ENCODE data around the gene PTH2R.

PTH2R gene, protein sequence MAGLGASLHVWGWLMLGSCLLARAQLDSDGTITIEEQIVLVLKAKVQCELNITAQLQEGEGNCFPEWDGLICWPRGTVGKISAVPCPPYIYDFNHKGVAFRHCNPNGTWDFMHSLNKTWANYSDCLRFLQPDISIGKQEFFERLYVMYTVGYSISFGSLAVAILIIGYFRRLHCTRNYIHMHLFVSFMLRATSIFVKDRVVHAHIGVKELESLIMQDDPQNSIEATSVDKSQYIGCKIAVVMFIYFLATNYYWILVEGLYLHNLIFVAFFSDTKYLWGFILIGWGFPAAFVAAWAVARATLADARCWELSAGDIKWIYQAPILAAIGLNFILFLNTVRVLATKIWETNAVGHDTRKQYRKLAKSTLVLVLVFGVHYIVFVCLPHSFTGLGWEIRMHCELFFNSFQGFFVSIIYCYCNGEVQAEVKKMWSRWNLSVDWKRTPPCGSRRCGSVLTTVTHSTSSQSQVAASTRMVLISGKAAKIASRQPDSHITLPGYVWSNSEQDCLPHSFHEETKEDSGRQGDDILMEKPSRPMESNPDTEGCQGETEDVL

DNA sequence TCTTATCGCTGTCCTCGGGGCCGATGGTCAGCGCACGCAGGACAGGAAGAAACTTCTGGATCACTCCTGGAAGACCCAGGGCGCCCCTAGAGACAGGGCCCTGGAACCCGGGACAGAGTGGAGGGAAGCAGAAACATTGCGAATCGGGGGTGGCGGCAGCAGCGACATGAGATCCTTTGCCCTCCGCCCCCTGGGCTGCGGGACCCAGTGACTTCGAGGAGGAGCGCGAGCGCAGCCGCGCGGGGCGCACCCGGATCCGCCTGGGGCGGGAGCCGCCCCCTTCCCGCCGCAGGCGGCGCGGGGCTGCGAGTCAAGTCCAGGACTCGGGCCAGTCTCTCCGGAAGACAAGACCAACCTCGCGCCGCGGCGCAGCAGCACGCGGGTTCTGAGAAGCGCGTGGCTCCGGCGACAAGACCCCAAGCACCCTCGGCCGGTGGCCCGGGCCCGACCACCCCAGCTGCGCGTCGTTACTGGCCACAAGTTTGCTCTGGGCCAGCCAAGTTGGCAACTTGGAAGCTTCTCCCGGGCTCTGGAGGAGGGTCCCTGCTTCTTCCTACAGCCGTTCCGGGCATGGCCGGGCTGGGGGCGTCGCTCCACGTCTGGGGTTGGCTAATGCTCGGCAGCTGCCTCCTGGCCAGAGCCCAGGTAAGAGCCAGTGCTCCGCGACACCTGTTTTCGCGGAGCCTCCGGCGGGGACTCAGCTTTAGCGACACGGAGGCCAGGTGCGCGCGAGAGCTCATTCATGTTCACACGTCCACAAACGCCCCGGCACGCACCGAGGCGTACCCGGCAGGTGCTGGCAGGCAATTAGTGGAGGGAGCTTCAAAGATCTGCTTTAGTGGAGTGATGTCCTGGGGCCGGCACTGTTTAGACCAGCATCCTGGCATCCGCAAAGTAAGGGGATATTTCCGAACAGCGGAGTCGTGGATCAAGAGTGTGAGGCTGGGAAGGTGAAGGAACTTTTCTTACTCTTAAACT lies at the start of gene PTH2R:
TSS of gene PTH2R (plus strand) at position 319 of the 978 bp plus-strand sequence. CDS start at position 571, 252 bp downstream.
- in situ Hi-C loops (cut with MboI; ENCODE audit: low pct_unique_long_range_greater_than_20kb, low sequenced_read_pairs, unreplicated experiment), result no loop called here
- peak; percentile 20 for DNase-seq (ENCODE audit: low spot score)

DNA sequence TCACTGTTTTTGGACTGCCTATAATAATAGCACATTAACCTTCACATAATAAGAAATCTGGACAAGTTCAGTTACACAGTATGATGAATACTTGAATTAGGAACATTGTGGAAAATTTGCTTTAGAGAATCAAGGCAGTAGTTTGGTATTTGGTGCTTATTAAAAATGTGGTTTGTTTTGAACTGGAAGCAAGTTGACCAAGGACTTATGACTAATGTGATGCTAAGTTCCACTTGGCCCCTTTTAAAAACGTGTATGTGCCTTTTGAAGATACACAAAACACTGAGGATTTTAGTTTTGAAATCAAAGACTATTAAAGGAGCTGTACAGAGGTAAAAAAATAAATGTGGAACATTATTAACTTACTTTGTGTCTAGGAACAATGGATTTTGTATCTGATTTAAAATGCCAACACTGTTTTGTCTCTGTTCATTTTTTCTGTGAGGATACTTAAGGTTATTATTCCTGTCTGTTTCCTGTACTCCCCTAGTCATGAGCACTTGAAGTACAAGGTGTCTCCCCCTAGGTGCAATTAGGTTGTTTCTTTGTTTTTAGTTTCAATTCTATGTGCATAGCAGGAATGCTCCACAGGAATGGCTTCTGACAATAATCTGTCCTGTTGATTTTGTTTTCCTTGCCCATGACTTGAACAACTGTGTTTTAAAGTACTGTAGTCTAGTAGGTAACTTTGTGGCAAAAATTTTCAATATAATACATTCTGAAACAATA lies 49.6 kb upstream of the PTH2R start:
- in situ Hi-C loops (cut with MboI; ENCODE audit: low pct_unique_long_range_greater_than_20kb, low sequenced_read_pairs, unreplicated experiment), result no loop called here
- no peak for DNase-seq (ENCODE audit: low spot score)
- TF ChIP-seq, protein P1, sequence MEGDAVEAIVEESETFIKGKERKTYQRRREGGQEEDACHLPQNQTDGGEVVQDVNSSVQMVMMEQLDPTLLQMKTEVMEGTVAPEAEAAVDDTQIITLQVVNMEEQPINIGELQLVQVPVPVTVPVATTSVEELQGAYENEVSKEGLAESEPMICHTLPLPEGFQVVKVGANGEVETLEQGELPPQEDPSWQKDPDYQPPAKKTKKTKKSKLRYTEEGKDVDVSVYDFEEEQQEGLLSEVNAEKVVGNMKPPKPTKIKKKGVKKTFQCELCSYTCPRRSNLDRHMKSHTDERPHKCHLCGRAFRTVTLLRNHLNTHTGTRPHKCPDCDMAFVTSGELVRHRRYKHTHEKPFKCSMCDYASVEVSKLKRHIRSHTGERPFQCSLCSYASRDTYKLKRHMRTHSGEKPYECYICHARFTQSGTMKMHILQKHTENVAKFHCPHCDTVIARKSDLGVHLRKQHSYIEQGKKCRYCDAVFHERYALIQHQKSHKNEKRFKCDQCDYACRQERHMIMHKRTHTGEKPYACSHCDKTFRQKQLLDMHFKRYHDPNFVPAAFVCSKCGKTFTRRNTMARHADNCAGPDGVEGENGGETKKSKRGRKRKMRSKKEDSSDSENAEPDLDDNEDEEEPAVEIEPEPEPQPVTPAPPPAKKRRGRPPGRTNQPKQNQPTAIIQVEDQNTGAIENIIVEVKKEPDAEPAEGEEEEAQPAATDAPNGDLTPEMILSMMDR (IDR thresholded peaks at IDR 0.05; ENCODE audit: extremely low read depth, insufficient read depth, missing control alignments), result no peak

More for the DNA sequence above, at the start of gene PTH2R:
- TF ChIP-seq, protein P1 (IDR thresholded peaks at IDR 0.05; ENCODE audit: extremely low read depth, insufficient read depth, missing control alignments), result no peak

DNA sequence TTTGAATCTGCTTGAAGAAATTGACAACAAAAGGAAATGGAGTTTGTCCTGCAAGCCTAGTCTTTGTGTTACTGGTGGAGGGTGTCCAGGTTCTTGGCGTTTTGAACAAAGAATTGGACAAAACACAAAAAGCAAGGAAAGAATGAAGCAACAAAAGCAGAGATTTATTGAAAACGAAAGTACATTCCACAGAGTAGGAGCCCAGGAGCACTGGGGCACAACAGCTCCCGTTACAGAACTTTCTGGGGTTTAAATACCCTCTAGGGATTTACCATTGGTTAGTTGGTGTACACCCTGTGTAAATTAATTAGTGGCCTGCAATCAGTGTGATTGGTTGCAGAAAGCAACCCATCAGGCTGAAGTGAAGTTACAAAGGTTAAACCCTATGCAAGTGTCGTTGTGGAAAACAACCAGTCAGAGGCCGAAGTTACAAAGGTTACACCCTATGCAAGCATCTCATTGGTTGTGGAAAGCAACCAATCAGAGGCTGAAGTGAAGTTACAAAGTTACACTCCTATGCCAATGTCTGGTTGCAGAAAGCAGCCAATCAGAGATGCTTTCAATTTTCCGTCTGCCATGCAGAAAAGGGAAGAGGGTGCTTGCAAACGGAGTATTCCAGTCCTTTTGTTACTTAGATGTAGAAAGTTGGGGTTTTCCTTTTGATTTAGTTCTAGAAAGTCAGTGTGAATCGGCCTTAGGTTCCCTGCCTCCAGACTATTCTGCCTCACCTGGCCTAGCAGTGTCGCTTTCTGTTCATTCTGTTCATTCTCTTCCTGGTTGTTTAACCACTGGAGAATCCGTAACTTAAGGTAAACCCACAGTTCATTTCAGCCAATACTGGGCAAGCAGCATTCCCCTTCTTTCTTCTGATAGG lies 47.6 kb upstream of the PTH2R start:
- no peak for DNase-seq (ENCODE audit: low spot score)
- in situ Hi-C loops (cut with MboI; ENCODE audit: low pct_unique_long_range_greater_than_20kb, low sequenced_read_pairs, unreplicated experiment), result no loop called here

DNA sequence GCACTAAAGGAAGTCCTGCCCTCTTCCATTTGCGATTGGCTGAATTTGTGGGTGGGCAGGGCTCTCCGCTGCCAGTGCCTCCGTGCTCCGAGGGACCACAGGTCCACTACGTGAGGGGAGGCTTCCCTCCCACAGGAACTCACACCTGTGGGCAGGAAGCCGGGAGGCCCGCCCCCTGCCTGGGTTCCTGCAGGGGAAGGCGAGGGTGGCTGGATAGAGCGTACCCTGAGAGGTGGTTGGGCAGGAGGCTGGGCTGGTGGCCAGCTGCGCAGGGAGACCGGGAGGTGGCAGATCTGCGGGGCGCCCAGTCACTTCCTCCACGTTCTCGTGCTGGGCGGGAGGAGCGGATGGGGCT lies 47.0 kb upstream of the PTH2R start:
- TF ChIP-seq, protein P1 (IDR thresholded peaks at IDR 0.05; ENCODE audit: extremely low read depth, insufficient read depth, missing control alignments), result no peak
- in situ Hi-C loops (cut with MboI; ENCODE audit: low pct_unique_long_range_greater_than_20kb, low sequenced_read_pairs, unreplicated experiment), result no loop called here
- DNase-seq (ENCODE audit: low spot score), result no peak

More for the DNA sequence above, 47.6 kb upstream of the PTH2R start:
- TF ChIP-seq, protein P1 (IDR thresholded peaks at IDR 0.05; ENCODE audit: extremely low read depth, insufficient read depth, missing control alignments), result no peak

DNA sequence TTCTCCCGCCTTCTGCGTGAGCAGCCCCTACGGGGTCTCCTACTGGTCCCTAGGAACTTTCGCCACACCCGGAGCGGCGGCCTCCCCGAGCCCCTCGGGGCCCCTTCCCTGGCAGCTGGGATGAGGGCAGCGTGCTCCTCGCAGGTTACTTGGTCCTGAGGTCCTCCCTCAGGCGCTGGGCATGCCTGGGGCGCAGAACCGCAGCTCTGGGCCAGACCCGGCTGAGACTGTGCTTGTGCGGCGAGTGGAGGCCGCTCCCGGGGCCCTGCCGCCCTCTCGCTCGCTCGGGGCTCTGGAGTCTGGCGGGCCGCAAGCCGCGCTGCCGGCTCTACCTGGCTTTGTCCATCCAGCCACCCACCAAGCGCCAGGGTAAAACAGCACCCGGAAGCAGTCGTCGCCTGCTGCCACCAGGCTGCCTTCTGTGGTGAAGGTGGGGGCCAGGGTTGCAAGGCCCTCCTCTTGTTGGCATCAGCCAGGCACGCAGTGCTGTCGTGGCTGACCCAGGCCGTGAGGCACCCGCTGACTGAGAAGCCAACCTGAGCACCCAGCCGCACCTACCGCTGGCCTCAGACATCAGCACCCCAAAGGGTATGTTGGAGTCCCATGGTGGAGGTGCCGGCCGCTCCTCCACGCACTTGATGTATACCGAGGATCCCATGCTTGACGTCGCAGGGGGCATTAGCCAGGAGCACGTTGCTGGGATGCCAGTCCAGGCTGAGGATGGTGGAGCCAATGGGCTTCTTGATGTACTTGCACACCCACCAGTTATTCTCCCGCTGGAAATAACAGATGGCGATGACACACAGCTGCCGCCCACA lies 46.1 kb upstream of the PTH2R start:
- no peak for DNase-seq (ENCODE audit: low spot score)
- TF ChIP-seq, protein P1 (IDR thresholded peaks at IDR 0.05; ENCODE audit: extremely low read depth, insufficient read depth, missing control alignments), result no peak
- in situ Hi-C loops (cut with MboI; ENCODE audit: low pct_unique_long_range_greater_than_20kb, low sequenced_read_pairs, unreplicated experiment), result no loop called here

Measured in GM13977 (cell line).